HepG2 (cell line): Measurements from ENCODE around the gene PAPPA. TPM values are rescaled to one million over a fixed set of nuclear protein-coding genes. Genes with fewer than 3 reads are reported as not detected.

ENCODE experiments used
- CCDC6 ChIP-seq: sonication (generic); formaldehyde crosslinking; IDR thresholded peaks from 2 replicates; pipeline ENCODE4 v1.8.1; 2022; ENCODE audit warnings: mild to moderate bottlenecking, missing genetic modification reagents, moderate library complexity
- GLI4 ChIP-seq: sonication (generic); formaldehyde crosslinking; IDR thresholded peaks from 2 replicates; pipeline ENCODE4 v1.5.1; 2020; ENCODE audit warnings: missing genetic modification reagents, mild to moderate bottlenecking, moderate library complexity, borderline replicate concordance
- IKZF1 ChIP-seq: fragments of 450-650 bp; IDR thresholded peaks from 2 replicates; pipeline ENCODE4 v1.7.1; 2016
- ISL2 ChIP-seq: sonication (generic); formaldehyde crosslinking; IDR thresholded peaks from 2 replicates; pipeline ENCODE4 v1.5.0; 2020; ENCODE audit warnings: missing genetic modification reagents
- KAT7 ChIP-seq: IDR thresholded peaks from 2 replicates; pipeline ENCODE4 v1.6.1; 2018; ENCODE audit warnings: borderline replicate concordance, missing compliant biosample characterization
- LBX2 ChIP-seq: sonication (generic); formaldehyde crosslinking; IDR thresholded peaks from 2 replicates; pipeline ENCODE4 v1.5.0; 2020; ENCODE audit warnings: missing genetic modification reagents, mild to moderate bottlenecking, borderline replicate concordance
- MEIS1 ChIP-seq: sonication (generic); formaldehyde crosslinking; IDR thresholded peaks from 2 replicates; pipeline ENCODE4 v1.9.0; 2021; ENCODE audit warnings: mild to moderate bottlenecking, missing genetic modification reagents, moderate library complexity, borderline replicate concordance
- NFE2 ChIP-seq: sonication (generic); formaldehyde crosslinking; IDR thresholded peaks from 2 replicates; pipeline ENCODE4 v1.4.0; 2020; ENCODE audit warnings: missing genetic modification reagents
- NFKBIZ ChIP-seq: IDR thresholded peaks from 2 replicates; pipeline ENCODE4 v1.6.1; 2018; ENCODE audit warnings: missing genetic modification reagents, missing compliant biosample characterization
- NFYC ChIP-seq: IDR thresholded peaks from 2 replicates; pipeline ENCODE4 v1.6.1; 2016; ENCODE audit warnings: missing genetic modification reagents, missing compliant biosample characterization
- RAD51 ChIP-seq: fragments of 450-650 bp; IDR thresholded peaks from 2 replicates; pipeline ENCODE4 v1.6.1; 2016; ENCODE audit warnings: borderline replicate concordance
- THRA ChIP-seq: sonication (generic); formaldehyde crosslinking; IDR thresholded peaks from 2 replicates; pipeline ENCODE4 v1.4.0; 2020; ENCODE audit warnings: missing genetic modification reagents, borderline replicate concordance
- ZKSCAN5 ChIP-seq: sonication (generic); formaldehyde crosslinking; IDR thresholded peaks from 2 replicates; pipeline ENCODE4 v1.5.1; 2020; ENCODE audit warnings: mild to moderate bottlenecking, missing genetic modification reagents
- ZNF318 ChIP-seq: sonication (generic); formaldehyde crosslinking; IDR thresholded peaks from 2 replicates; pipeline ENCODE4 v1.4.0; 2020; ENCODE audit warnings: mild to moderate bottlenecking, missing genetic modification reagents
- ZNF597 ChIP-seq: sonication (generic); formaldehyde crosslinking; IDR thresholded peaks from 2 replicates; pipeline ENCODE4 v1.5.0; 2020; ENCODE audit warnings: missing genetic modification reagents
- ZNF660 ChIP-seq: sonication (generic); formaldehyde crosslinking; IDR thresholded peaks from 2 replicates; pipeline ENCODE4 v1.5.1; 2020; ENCODE audit warnings: mild to moderate bottlenecking, low read depth, missing genetic modification reagents, borderline replicate concordance
- ZNF746 ChIP-seq: sonication (generic); formaldehyde crosslinking; IDR thresholded peaks from 2 replicates; pipeline ENCODE4 v1.8.0; 2022; ENCODE audit warnings: mild to moderate bottlenecking, missing genetic modification reagents
- ZNF773 ChIP-seq: sonication (generic); formaldehyde crosslinking; IDR thresholded peaks from 2 replicates; pipeline ENCODE4 v1.4.0; 2020; ENCODE audit warnings: missing genetic modification reagents, borderline replicate concordance
- polyA plus RNA-seq, 8 experiments: library from polyadenylated mRNA; depleted of rRNA in 3 of 8; stranded (reverse) in 7 of 8; unstranded in 1 of 8; fragments of >200 nt; fragmentation: Illumina TruSeq in 4 of 8; extraction: Trizol in 4 of 8; gene quantifications; 2 replicates each; pipeline versions ENCODE4 v1.2.1 to v1.2.3, GENCODE V29; 2011 to 2016; ENCODE audit warnings: low read depth in 4 of 8, missing spikeins in 1 of 8, mixed read lengths in 1 of 8; ENCODE audit not compliant: insufficient read depth in 1 of 8
- total RNA-seq, 5 experiments: library from RNA; depleted of rRNA; stranded (reverse); fragments of >200 nt; fragmentation: Illumina TruSeq; extraction: Trizol; gene quantifications; 2 replicates each; pipeline ENCODE4 v1.2.3, GENCODE V29; 2016; ENCODE audit warnings: low read depth in 1 of 5

PAPPA gene
- total and polyA plus RNA-seq, 2 of the 13 experiments (the other 11 are each of a cell fraction or from before 2014, with no cell fraction given): 0.09 to 0.11 TPM

- no peak for TF ChIP-seq ZNF773 (CRISPR knock-in tag)
- TF ChIP-seq NFKBIZ (CRISPR knock-in tag): 0 out of 2 replicates have a peak, but pooled peaks have one; percentile 29
- TF ChIP-seq ZNF318 (CRISPR knock-in tag): no peak
- no peak; the same call in 1 of the 2 replicates for TF ChIP-seq KAT7 (CRISPR knock-in tag)
- TF ChIP-seq GLI4: no peak
- TF ChIP-seq ZNF660: no peak
- TF ChIP-seq ZNF746 (CRISPR knock-in tag): no peak
- TF ChIP-seq THRA (CRISPR knock-in tag): no peak
- TF ChIP-seq ISL2: no peak
- TF ChIP-seq ZNF597: no peak
- no peak for TF ChIP-seq ZKSCAN5
- TF ChIP-seq IKZF1: no peak
- TF ChIP-seq NFE2: no peak
- no peak for TF ChIP-seq CCDC6
- no peak for TF ChIP-seq LBX2 (CRISPR knock-in tag)
- no peak for TF ChIP-seq NFYC (CRISPR knock-in tag)
- TF ChIP-seq MEIS1: peak; percentile 83; the same call in 1 of the 2 replicates
- TF ChIP-seq RAD51: no peak
These were observed 50.8 kb downstream of the PAPPA start (continued) for GRCh38 chr9:116204252-116204882.
